HG03095 (cell line): ENCODE data around the gene GNG5.
"Not testable (repeated sequence)": the region's sequence is repeated elsewhere in the genome, so short reads cannot be mapped to it uniquely, and the experiment has no call there.

Experiments
- ATAC-seq: cut with Tn5 transposase; IDR thresholded peaks from one replicate; pipeline ENCODE4 v1.9.1; 2021; ENCODE audit warnings: moderate library complexity; ENCODE audit not compliant: unreplicated experiment

Gene GNG5

DNA sequence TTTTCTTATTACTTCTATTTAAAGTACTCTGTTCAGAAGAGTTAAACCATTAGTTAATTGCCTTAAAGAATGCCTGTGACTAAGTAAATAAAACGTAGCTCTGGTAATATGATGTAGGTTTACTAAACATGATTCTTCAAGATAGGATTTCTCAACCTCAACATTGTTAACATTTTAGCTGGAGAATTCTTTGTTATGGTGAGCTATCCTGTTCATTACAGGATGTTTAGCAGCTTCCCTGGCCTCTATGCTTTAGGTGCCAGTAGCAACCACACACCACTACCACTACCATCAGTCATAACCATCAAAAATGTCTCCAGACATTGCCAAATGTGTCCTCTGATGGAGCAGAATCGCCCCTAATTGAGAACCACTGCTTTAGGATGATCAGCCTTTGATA, 16.6 kb downstream of the GNG5 start:
- ATAC-seq, result no peak

DNA sequence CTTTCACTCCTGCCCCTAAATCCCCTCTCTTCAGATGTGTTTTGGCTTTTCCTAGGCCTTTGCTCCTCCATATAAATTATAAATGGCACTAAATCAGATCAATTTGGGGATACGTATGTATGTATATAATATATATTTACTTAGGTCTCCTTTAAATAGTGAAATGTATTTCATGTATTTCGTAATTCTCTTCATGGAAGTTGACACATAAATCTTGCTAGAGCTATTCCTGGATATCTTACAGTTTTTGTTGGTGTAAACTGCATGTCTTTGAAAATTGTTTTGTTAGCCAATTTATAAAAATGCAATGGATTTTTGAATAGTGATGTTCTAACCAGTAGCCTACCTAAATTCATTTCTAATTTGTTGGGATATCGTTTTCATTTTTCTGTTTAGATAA, 18.3 kb downstream of the GNG5 start:
- ATAC-seq, result no peak

DNA sequence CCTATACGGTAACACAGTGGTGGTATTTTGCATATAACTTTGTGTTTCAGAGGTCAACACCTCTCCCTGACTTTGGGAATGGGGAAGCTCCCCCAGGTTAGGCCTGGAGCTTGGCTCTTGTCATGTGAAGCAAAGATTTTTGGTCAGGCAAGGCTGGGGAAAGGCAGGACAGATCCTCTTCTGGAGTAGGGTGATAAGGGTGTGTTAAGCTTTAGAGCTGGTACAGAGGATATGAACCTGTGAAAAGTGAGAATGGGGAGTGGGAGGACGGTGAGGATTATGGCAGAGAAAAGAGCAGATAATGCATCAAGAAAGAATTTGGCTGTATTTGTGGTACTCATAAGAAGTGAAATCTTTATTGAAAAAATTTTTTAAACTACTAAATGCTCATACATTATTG, 25.1 kb downstream of the GNG5 start:
- no peak for ATAC-seq

DNA sequence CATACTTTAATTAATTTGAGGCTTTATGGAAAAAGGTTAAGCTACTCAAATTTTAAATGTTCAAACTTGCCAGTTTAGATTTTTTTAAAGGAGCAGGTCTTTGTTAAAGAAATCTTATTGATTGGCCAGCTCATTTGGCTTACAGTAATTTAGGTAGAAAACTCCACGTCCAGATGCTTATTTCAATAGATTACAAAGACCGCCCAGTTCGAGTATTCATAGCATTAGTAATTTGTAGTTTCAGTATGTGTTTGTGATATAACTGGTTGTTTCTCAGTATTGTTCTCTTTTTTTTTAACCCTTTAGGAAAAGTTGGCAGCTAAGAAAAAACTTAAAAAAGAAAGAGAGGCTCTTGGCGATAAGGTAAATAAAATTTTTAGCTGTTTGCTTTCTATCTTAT, 25.7 kb downstream of the GNG5 start:
- ATAC-seq, result no peak

DNA sequence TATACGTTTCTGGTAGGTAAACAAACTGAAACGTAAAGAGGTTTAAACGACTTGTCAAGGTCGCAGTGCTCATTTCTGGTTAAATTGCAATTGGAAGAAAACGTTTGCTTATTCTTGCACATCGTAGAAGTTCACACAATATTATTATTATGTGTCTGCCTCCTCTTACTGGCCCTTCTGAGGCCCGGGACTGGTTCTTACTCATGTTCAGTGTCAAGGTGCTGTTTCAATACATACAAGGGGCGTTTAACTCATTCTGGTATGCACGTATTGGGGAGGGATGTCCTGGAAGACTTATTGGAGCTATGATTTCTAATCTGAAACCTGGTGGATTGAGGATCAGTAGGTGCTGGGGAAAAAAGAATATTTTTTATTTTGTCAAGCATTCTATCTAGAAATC, 26.4 kb downstream of the GNG5 start:
- peak; percentile 32 for ATAC-seq

DNA sequence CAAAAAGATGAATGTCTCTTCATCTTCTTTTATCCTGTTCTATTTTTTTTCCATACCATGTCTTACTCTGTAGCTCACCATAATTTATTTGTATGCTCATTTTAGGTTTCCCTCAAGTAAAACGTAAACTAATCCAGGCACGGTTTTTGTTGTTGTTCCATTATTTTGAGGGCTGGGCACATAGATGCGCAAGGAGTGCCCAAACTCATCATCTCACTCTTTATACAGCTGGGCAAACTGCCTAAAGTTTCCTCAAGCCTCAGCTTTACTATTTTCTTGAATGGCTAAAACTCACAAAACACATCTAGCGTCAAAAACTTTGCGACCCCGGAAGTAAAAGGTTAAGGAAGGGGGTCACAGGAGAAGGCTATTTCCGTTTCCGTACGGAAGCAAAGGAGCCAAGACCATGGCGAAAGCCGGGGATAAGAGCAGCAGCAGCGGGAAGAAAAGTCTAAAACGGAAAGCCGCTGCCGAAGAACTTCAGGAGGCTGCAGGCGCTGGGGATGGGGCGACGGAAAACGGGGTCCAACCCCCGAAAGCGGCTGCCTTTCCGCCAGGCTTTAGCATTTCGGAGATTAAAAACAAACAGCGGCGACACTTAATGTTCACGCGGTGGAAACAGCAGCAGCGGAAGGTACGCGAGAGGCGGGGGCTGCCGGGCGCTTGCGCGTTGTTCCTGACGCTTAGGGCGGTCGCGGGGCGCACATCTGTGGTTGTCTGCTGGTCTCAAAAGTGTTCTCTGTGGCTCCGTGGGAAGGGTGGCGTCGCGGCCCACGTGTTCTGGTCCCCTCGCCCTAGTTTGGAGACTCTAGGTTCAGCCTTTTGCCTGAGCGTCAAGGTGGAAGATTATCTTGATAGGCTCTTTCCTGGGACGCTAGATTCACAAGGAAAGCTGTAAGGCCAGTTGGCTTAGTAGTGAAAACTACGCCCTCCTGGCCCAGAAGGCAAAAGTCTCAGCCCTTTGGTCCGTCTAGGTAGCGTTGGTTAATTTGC, 27.2 kb downstream of the GNG5 start, which contains the start of gene RPF1:
RPF1 (plus strand) TSS at position 391 of the 993 bp plus-strand sequence; CDS start at position 407, 16 bp downstream.
- peak; percentile 94 for ATAC-seq

DNA sequence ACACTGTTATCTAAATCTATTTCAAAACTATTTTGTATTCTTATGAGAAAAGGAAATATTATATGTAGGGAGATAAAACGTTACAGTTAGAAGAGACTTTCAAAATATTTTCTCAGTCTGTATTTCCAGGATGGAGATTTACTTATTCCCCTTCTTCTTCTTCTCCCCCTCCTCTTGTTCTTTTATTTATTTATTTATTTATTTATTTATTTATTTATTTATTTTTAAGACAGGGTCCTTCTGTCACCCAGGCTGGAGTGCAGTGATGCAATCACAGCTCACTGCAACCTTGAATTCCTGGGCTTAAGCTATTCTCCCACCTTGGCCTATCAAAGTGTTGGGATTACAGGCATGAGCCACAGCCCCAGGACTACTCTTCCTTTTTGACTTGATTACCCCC, 30.2 kb downstream of the GNG5 start:
- no peak for ATAC-seq

DNA sequence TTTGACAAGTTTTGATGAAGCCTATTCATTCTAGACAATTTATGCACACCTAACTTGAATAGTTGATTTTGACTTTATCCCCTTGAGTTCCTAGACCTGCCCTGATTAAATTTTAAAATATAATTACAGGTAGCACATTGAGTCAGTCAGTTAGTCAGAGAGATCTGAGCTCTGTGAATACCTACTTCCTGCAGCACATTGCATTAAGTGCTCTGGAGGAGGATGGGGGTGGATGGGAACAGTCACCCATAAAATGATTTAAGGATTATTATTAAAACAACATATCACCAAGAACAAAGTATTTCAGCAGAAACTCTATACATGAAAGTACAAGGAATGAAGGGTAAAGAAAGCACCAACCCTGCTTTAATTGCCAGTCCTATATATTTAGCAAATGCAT, 39.1 kb downstream of the GNG5 start:
- no peak for ATAC-seq

DNA sequence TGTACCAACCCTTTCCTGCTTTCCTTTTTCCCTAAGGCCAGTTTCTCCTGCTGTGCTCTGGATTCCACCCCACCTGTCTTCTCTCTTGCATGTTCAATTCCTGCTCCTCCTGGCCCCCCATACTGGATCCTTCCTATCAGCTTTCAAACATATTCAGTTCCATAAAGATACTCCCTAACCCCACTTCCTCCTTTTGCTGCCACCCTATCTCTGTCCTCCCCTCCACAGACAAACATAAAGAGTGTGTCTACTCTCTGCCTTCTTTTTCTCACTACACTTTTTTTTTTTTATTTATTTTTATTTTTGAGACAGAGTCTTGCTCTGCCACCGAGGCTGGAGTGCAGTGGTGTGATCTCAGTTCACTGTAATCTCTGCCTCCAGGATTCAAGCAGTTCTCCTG, 44.3 kb downstream of the GNG5 start:
- ATAC-seq, result no peak

DNA sequence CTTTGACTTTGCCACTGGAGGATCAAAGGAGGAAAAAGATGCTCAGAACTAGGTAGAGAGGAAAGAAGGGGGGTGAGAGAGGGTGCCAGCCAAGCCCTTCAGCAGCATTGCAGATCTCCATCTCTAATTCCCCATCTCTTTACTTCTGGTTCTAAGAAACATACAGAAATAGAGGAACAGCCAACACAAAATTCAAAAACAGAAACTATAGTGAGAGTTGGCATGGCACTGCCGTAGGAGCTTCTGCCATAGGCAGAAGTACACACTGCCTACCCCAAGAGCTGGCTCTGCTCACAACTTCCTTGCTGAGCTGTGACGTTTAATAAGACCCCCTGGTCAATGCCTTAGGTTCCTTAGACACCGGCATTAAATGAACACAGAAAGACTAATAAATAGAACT, 53.9 kb downstream of the GNG5 start:
- ATAC-seq, result no peak

DNA sequence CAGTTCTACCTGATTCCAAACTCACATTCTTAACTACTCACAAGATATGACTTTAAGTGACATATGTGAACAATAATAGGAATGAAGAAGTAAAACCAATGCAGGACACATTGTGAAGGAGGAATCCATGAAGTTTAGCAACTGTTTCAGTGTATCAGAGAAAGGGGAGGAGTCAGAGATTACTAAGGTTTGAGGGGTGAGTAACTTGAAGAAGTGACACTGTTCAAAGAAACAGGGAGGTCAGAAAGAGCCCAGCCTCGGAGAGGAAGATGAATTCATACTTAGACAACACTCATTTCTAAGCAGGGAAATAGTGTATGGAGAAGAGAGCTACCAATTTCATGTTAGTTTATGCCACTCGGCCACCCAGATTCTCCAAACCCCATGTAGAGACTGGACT, 55.5 kb downstream of the GNG5 start:
- no peak for ATAC-seq

DNA sequence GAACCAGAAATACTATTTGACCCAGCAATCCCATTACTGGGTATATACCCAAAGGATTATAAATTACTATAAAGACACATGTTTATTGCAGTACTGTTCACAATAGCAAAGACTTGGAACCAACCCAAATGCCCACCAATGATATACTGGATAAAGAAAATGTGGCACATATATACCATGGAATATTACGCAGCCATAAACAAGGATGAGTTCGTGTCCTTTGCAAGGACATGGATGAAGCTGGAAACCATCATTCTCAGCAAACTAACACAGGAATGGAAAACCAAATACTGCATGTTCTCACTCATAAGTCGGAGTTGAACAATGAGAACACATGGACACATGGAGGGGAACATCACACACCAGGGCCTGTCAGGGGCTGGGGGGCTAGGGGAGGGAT, 57.7 kb downstream of the GNG5 start:
- not testable (repeated sequence) for ATAC-seq
